OCI-LY1 (cell line): ENCODE data around the gene MEG3.

Experiments
- H2AFZ ChIP-seq: fragments of 200-600 bp; sonication (generic), shearing (Covaris generic); 2 replicates; pipeline ENCODE4 v1.6.0; 2014; ENCODE audit warnings: antibody characterized with exemption, mild to moderate bottlenecking, low read length
- H3F3A ChIP-seq: fragments of 200-600 bp; sonication (generic), shearing (Covaris generic); 2 replicates; pipeline ENCODE4 v1.6.0; 2014; ENCODE audit warnings: mild to moderate bottlenecking, antibody characterized with exemption, low read length, moderate library complexity; ENCODE audit not compliant: insufficient read depth
- H3K27ac ChIP-seq: fragments of 200-600 bp; sonication (generic); 2 replicates; pipeline ENCODE4 v1.5.1; 2014; ENCODE audit warnings: low read length, mixed run types, mild to moderate bottlenecking, low read depth; ENCODE audit not compliant: poor library complexity, severe bottlenecking
- H3K27me3 ChIP-seq: fragments of 200-600 bp; sonication (generic); 2 replicates; pipeline ENCODE4 v1.6.0; 2014; ENCODE audit warnings: antibody characterized with exemption, mild to moderate bottlenecking, low read length, moderate library complexity; ENCODE audit not compliant: insufficient read depth
- H3K36me3 ChIP-seq: fragments of 200-600 bp; sonication (generic); 2 replicates; pipeline ENCODE4 v1.6.1; 2014; ENCODE audit warnings: mild to moderate bottlenecking, antibody characterized with exemption, low read length, moderate library complexity, mixed read lengths; ENCODE audit not compliant: insufficient read depth
- H3K4me1 ChIP-seq: fragments of 200-600 bp; sonication (generic); 2 replicates; pipeline ENCODE4 v1.5.1; 2014; ENCODE audit warnings: mild to moderate bottlenecking, low read length, moderate library complexity; ENCODE audit not compliant: insufficient read depth, severe bottlenecking
- H3K4me2 ChIP-seq: fragments of 200-600 bp; sonication (generic), shearing (Covaris generic); 2 replicates; pipeline ENCODE4 v1.6.1; 2014; ENCODE audit warnings: low read length
- H3K4me3 ChIP-seq: fragments of 200-600 bp; sonication (generic); 2 replicates; pipeline ENCODE4 v1.5.1; 2014; ENCODE audit warnings: low read length, low read depth, mild to moderate bottlenecking, mixed read lengths; ENCODE audit not compliant: poor library complexity, severe bottlenecking
- H3K79me2 ChIP-seq: fragments of 200-600 bp; shearing (Covaris generic); 2 replicates; pipeline ENCODE4 v1.6.1; 2016; ENCODE audit warnings: mixed run types, low read length, mixed read lengths; ENCODE audit not compliant: insufficient read depth
- H3K9ac ChIP-seq: fragments of 200-600 bp; sonication (generic), shearing (Covaris generic); 2 replicates; pipeline ENCODE4 v1.6.1; 2014; ENCODE audit warnings: mild to moderate bottlenecking, low read length, mixed read lengths
- H3K9me2 ChIP-seq: fragments of 200-600 bp; sonication (generic), shearing (Covaris generic); 2 replicates; pipeline ENCODE4 v1.6.1; 2014; ENCODE audit warnings: low read depth, mild to moderate bottlenecking, low read length, mixed read lengths
- H3K9me3 ChIP-seq: fragments of 200-600 bp; shearing (Covaris generic); 2 replicates; pipeline ENCODE4 v1.6.1; 2014; ENCODE audit warnings: low read length, mixed read lengths
- H4K20me1 ChIP-seq: fragments of 200-600 bp; sonication (generic), shearing (Covaris generic); 2 replicates; pipeline ENCODE4 v1.6.0; 2016; ENCODE audit warnings: mild to moderate bottlenecking, low read length; ENCODE audit not compliant: insufficient read depth
- EZH2 ChIP-seq: fragments of 200-600 bp; sonication (generic), shearing (Covaris generic); IDR thresholded peaks from 2 replicates; pipeline ENCODE4 v1.8.0; 2017; ENCODE audit warnings: borderline replicate concordance, mixed run types, mild to moderate bottlenecking, antibody characterized with exemption, low read length, moderate library complexity, mixed read lengths
- TF ChIP-seq, protein P1 (sequence below): fragments of 200-600 bp; sonication (generic), shearing (Covaris generic); IDR thresholded peaks from 2 replicates; pipeline ENCODE4 v1.5.1; 2017; ENCODE audit warnings: mild to moderate bottlenecking, antibody characterized with exemption, low read length, moderate library complexity, mixed read lengths

Gene MEG3

DNA sequence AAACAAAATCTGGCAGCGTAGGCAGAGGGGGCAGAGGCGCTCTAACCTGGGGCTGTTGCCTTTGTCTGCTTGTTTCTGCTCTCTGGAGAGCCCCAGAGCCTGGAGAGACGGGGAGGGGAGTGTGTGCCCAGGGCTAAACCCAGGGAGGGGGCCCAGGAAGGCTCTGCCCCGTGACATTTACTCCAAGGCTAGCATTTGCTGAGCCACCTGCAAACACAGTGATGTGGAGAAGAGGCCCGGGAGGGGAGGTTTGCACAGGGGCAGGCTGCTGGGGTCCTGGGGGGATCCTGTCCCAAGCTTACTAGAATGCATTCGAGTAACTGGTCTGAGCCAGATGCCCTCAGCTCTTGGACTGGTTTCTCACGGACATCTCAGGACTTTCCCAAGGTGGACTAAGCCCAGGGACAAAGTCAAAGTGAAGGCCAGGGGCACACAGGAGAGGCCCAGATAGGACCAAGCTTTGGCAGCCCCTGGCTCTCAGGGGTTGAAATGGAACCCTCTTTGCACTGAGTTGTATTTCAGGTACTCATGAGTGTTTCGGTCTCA is 12.0 kb downstream of the MEG3 start:
- H3K4me2 ChIP-seq = no peak overlapping the region
- H3K9ac ChIP-seq = no peak overlapping the region
- no peaks in the 10 kb centered on the region for H3F3A ChIP-seq
- H3K36me3 ChIP-seq = no peaks in the 10 kb centered on the region
- H3K9me2 ChIP-seq = no peaks in the 10 kb centered on the region
- no peak overlapping the region for H3K4me3 ChIP-seq
- TF ChIP-seq EZH2 = no peak
- H4K20me1 ChIP-seq = no peaks in the 10 kb centered on the region
- H3K79me2 ChIP-seq = no peaks in the 10 kb centered on the region
- no peaks in the 10 kb centered on the region; the same call in 1 of the 2 replicates for H3K27me3 ChIP-seq
- no peak overlapping the region for H2AFZ ChIP-seq
- no peaks in the 10 kb centered on the region for H3K4me1 ChIP-seq
- no peak overlapping the region for H3K27ac ChIP-seq
- no peaks in the 10 kb centered on the region for H3K9me3 ChIP-seq

DNA sequence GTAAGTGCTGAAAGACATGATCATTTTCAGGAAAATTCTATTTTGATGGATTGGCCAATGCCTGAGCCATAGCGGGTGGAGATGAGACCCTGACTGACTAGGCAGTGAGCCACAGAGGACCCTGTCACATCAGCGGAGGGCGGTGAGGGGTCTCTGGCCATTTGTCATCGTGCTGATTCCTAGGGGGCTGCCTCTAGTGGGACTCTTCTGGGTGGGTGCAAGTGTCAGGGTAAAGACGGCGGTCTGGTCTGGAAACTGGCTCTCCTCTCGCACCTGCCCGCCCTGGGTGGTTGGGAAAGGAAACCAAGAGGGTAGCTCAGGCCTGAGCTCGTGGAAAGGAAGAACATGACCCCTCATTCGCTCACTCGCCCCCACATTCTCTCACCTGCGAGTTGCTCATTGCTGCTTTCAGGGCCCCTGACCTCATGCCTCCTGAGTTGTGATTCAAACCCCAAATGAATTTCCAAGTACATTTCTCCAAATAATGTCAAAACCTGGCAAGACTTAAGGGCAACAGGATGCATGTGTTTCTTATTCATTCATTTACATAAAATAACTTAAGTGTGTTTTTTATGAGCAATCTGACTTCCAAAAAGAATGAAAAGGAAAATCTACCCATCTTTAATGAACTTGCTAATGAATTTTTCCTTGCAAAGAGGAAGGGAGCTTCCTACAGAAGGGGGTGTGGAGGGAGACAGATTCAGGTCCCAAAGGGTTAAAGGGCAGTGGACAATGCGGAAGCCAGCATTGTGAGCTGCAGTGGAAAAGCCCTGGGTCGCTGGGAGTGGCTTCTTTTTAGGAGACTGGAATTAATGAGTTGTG is 12.8 kb downstream of the MEG3 start:
- no peaks in the 10 kb centered on the region for H3K36me3 ChIP-seq
- H3K9ac ChIP-seq = no peak overlapping the region
- H3K9me2 ChIP-seq = no peaks in the 10 kb centered on the region
- H3K27me3 ChIP-seq = no peaks in the 10 kb centered on the region; the same call in 1 of the 2 replicates
- no peaks in the 10 kb centered on the region for H3K9me3 ChIP-seq
- no peak overlapping the region for H3K27ac ChIP-seq
- no peaks in the 10 kb centered on the region for H3F3A ChIP-seq
- no peaks in the 10 kb centered on the region for H4K20me1 ChIP-seq
- H3K79me2 ChIP-seq = no peaks in the 10 kb centered on the region
- no peak overlapping the region for H2AFZ ChIP-seq
- no peak overlapping the region for H3K4me2 ChIP-seq
- no peak overlapping the region for H3K4me3 ChIP-seq
- TF ChIP-seq, protein P1, sequence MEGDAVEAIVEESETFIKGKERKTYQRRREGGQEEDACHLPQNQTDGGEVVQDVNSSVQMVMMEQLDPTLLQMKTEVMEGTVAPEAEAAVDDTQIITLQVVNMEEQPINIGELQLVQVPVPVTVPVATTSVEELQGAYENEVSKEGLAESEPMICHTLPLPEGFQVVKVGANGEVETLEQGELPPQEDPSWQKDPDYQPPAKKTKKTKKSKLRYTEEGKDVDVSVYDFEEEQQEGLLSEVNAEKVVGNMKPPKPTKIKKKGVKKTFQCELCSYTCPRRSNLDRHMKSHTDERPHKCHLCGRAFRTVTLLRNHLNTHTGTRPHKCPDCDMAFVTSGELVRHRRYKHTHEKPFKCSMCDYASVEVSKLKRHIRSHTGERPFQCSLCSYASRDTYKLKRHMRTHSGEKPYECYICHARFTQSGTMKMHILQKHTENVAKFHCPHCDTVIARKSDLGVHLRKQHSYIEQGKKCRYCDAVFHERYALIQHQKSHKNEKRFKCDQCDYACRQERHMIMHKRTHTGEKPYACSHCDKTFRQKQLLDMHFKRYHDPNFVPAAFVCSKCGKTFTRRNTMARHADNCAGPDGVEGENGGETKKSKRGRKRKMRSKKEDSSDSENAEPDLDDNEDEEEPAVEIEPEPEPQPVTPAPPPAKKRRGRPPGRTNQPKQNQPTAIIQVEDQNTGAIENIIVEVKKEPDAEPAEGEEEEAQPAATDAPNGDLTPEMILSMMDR = no peak
- TF ChIP-seq EZH2 = no peak
- no peaks in the 10 kb centered on the region for H3K4me1 ChIP-seq

DNA sequence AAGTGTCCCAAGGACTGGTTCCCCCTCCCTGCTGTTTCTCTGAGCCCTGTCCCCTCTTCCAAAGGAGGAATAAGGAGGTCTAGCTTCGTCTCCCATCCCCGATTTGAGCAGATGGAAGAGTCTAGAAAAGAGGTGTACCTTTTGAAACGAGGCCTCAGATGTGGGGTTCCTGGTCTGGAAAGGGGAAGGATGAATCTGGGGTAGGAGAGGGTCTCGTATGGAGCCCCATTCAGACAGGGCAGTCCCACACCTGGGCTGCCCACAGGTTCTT is 13.3 kb downstream of the MEG3 start:
- H3K36me3 ChIP-seq = no peaks in the 10 kb centered on the region
- H4K20me1 ChIP-seq = no peaks in the 10 kb centered on the region
- no peak for TF ChIP-seq EZH2
- TF ChIP-seq, protein P1 = no peak
- no peak overlapping the region for H2AFZ ChIP-seq
- H3K9ac ChIP-seq = no peak overlapping the region
- H3K27me3 ChIP-seq = no peaks in the 10 kb centered on the region; the same call in 1 of the 2 replicates
- H3F3A ChIP-seq = no peaks in the 10 kb centered on the region
- no peaks in the 10 kb centered on the region for H3K9me2 ChIP-seq
- no peaks in the 10 kb centered on the region for H3K4me1 ChIP-seq
- no peaks in the 10 kb centered on the region for H3K9me3 ChIP-seq
- no peak overlapping the region for H3K4me2 ChIP-seq
- no peaks in the 10 kb centered on the region for H3K79me2 ChIP-seq
- H3K4me3 ChIP-seq = no peak overlapping the region
- H3K27ac ChIP-seq = no peak overlapping the region

DNA sequence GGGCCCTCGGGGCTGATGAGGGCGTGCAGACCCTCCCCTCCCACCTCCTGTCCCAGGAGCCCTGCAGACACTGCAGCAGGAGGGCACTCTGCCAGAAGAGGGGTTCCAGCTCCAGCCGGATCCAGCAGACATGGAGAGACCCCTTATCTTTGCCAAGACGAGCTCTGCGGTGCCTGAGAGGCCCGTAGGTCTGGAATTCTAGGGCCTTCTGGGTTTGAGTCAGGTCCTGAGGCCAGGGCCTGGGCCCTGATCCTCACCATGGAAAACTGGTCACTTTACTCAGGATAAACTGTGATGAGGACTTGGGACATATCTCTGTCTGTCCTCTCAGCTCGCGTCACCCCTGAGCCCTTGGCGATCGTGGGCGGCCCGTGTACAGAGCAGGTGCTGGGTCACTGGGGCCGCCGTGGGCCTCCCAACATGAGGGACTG is 13.8 kb downstream of the MEG3 start:
- no peak overlapping the region for H3K27ac ChIP-seq
- no peak overlapping the region for H2AFZ ChIP-seq
- no peaks in the 10 kb centered on the region for H3K9me3 ChIP-seq
- TF ChIP-seq EZH2 = no peak
- TF ChIP-seq, protein P1 = no peak
- no peak overlapping the region for H3K4me3 ChIP-seq
- no peaks in the 10 kb centered on the region for H3K4me1 ChIP-seq
- no peaks in the 10 kb centered on the region for H3K36me3 ChIP-seq
- no peaks in the 10 kb centered on the region for H3K79me2 ChIP-seq
- H3F3A ChIP-seq = no peaks in the 10 kb centered on the region
- H3K27me3 ChIP-seq = no peaks in the 10 kb centered on the region; the same call in 1 of the 2 replicates
- H4K20me1 ChIP-seq = no peaks in the 10 kb centered on the region
- H3K9ac ChIP-seq = no peak overlapping the region
- H3K9me2 ChIP-seq = no peaks in the 10 kb centered on the region
- no peak overlapping the region for H3K4me2 ChIP-seq
